ENCODE measurements around the gene ROBO3.

ROBO3 gene

GRCh38 chr11:124916370-124916710 is 51.1 kb downstream of the ROBO3 start:
- H3K27me3 ChIP-seq, result peaks cover 0 to 13% of the 10 kb centered on the region in 2 donors
- no peaks in the 10 kb centered on the region for H3K9me3 ChIP-seq
- H3K4me1 ChIP-seq, result peaks cover 0 to 8% (median 7%) of the 10 kb centered on the region in 4 donors
- no peak overlapping the region for H3K4me3 ChIP-seq
- no peaks in the 10 kb centered on the region for H3K36me3 ChIP-seq
- DNase-seq, result no peak
- H3K27ac ChIP-seq, result no peak overlapping the region
- intact Hi-C loops (cut with DNase I; ENCODE audit: low total_unique reads), result no loop called here
- TF ChIP-seq CTCF (IDR thresholded peaks at IDR 0.05), result no peak

- Histone ChIP-seq H3K36me3 (no peaks in the 10 kb centered on the region), H3K27me3 (peaks cover 0 to 15% of the 10 kb centered on the region in 2 donors), H3K4me3 (no peak overlapping the region), H3K4me1 (peaks cover 0 to 11% (median 7%) of the 10 kb centered on the region in 4 donors), H3K9me3 (no peaks in the 10 kb centered on the region), H3K27ac (no peak overlapping the region)
- DNase-seq, result no peak
- intact Hi-C loops (cut with DNase I; ENCODE audit: low total_unique reads), result no loop called here
- no peak for TF ChIP-seq CTCF (IDR thresholded peaks at IDR 0.05)
Observed at GRCh38 chr11:124917115-124917637, 51.9 kb downstream of the ROBO3 start.

GRCh38 chr11:124918950-124919349 is 53.7 kb downstream of the ROBO3 start, which contains the start of gene HEPN1:
TSS of gene HEPN1 (plus strand) at chr11:124919250.
- DNase-seq, result no peak
- H3K4me3 ChIP-seq, result no peak within 1 kb of the TSS
- peaks cover 0 to 22% of the 10 kb centered on the region in 2 donors for H3K27me3 ChIP-seq
- H3K27ac ChIP-seq, result no peak within 1 kb of the TSS
- TF ChIP-seq CTCF (IDR thresholded peaks at IDR 0.05), result no peak
- intact Hi-C loops (cut with DNase I; ENCODE audit: low total_unique reads), result no loop called here
- H3K9me3 ChIP-seq, result no peaks in the 10 kb centered on the region
- H3K36me3 ChIP-seq, result no peaks in the 10 kb centered on the region
- peaks cover 0 to 11% (median 7%) of the 10 kb centered on the region in 4 donors for H3K4me1 ChIP-seq

GRCh38 chr11:124919898-124920297 is 54.7 kb downstream of the ROBO3 start:
- Histone ChIP-seq H3K36me3 (no peaks in the 10 kb centered on the region), H3K4me3 (no peak overlapping the region), H3K27me3 (peaks cover 0 to 23% of the 10 kb centered on the region in 2 donors), H3K27ac (no peak overlapping the region), H3K9me3 (no peaks in the 10 kb centered on the region), H3K4me1 (peaks cover 0 to 11% (median 7%) of the 10 kb centered on the region in 4 donors)
- intact Hi-C loops (cut with DNase I; ENCODE audit: low total_unique reads), result no loop called here
- TF ChIP-seq CTCF (IDR thresholded peaks at IDR 0.05), result no peak
- DNase-seq, result no peak

DNA sequence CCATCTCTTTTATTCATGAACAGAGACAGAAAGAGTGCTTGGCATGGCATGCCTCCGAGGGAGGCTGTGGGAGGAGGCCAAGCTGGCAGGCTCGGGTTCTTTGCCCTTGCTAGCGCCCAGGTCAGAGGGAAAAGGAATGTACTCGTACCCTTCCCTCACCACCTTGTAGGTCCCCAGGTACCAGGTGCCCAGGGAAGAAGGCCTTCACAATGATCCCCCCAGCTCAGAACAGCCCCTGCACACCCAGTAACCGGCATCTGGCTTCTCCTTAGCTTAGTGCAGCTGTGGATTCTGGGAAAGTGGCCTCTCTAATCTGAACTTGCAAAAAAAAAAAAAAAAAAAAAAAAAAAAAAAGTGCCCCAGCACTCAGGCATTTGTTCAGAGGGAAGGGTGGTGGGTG is 55.1 kb downstream of the ROBO3 start:
- intact Hi-C loops (cut with DNase I; ENCODE audit: low total_unique reads), result no loop called here
- no peak for DNase-seq
- TF ChIP-seq CTCF (IDR thresholded peaks at IDR 0.05), result no peak
- Histone ChIP-seq H3K36me3 (no peaks in the 10 kb centered on the region), H3K4me3 (peak overlapping the region in 1 of 2 donors; percentile 56), H3K9me3 (no peaks in the 10 kb centered on the region), H3K27ac (no peak overlapping the region), H3K4me1 (peaks cover 0 to 11% (median 7%) of the 10 kb centered on the region in 4 donors), H3K27me3 (peaks cover 0 to 25% of the 10 kb centered on the region in 2 donors)

All from tibial artery (tissue), 4 donors.